Astrocyte of the spinal cord (primary cell): ENCODE results near the gene MYD88.
"Not testable (repeated sequence)": the region's sequence is repeated elsewhere in the genome, so short reads cannot be mapped to it uniquely, and the experiment has no call there.

Experiments used
- DNase-seq: peaks from one replicate; pipeline ENCODE4 v3.0.0; 2011; ENCODE audit warnings: low read depth, low spot score
- H3K4me3 ChIP-seq: 2 replicates; pipeline ENCODE4 v1.5.1; 2011; ENCODE audit warnings: low read depth, mild to moderate bottlenecking, low read length, moderate library complexity
- in situ Hi-C: cut with HindIII; loops from 2 replicates; pipeline ENCODE4 v1.10.0; 2017; ENCODE audit warnings: low sequenced_read_pairs
- TF ChIP-seq, protein P1 (sequence below): IDR thresholded peaks from 2 replicates; pipeline ENCODE4 v1.5.1; 2012; ENCODE audit warnings: low read depth, mild to moderate bottlenecking, low read length, inconsistent platforms

Gene MYD88

DNA sequence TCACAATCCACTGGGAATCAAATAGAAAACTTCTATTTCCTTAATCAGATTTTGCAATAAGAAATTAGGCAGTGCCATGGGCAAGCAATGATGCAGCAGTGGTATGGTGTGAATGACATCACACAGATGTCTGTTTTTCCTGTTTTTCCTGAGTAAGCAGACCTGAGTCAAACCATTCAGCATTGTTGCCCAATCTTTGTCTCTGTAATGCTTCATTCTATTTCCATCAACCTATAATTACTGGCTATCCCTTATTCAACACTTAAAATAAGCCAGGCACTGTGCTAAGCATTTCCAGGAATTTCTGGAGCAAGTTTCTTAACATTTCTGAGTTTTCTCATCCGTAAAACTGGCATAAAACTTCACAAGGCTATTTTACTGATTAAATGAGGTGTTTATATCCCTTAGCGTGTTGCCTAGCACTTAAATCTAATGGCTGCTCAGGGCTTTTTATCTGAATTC is 15.6 kb downstream of the MYD88 start:
- no peak for DNase-seq
- in situ Hi-C loops: no loop called here
- TF ChIP-seq, protein P1, sequence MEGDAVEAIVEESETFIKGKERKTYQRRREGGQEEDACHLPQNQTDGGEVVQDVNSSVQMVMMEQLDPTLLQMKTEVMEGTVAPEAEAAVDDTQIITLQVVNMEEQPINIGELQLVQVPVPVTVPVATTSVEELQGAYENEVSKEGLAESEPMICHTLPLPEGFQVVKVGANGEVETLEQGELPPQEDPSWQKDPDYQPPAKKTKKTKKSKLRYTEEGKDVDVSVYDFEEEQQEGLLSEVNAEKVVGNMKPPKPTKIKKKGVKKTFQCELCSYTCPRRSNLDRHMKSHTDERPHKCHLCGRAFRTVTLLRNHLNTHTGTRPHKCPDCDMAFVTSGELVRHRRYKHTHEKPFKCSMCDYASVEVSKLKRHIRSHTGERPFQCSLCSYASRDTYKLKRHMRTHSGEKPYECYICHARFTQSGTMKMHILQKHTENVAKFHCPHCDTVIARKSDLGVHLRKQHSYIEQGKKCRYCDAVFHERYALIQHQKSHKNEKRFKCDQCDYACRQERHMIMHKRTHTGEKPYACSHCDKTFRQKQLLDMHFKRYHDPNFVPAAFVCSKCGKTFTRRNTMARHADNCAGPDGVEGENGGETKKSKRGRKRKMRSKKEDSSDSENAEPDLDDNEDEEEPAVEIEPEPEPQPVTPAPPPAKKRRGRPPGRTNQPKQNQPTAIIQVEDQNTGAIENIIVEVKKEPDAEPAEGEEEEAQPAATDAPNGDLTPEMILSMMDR: no peak
- no peak overlapping the region for H3K4me3 ChIP-seq

DNA sequence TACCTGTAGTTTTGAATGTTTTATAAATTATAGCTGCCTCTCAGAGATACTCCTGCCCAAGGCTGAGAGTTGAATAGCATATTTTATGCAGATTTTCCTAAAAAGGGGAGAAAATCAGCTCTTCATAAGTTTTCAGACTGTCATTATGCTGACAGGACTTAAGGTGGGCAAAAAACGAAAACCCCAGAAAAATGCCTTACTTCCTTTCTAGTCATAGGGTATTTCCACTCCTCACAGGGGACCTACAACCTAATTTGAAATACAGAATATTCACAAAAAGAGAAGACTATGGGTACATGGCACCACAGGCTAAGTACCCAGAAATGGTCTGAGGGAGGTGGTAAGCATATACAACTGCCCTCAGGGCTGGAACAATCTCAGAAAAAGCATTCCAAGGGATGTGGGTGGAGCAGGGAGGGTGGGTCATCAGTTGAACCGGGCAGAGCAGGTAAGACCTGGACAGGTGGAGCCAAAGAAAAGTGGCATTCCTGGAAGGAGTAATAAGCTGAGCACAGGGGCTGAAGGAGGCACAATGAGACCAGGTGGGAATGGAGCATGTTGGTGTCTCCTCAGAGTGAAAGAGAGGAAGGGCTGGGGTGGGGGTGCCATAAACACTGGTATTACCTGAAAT is 16.3 kb downstream of the MYD88 start:
- DNase-seq: no peak
- in situ Hi-C loops: no loop called here
- TF ChIP-seq, protein P1: no peak
- H3K4me3 ChIP-seq: no peak overlapping the region

DNA sequence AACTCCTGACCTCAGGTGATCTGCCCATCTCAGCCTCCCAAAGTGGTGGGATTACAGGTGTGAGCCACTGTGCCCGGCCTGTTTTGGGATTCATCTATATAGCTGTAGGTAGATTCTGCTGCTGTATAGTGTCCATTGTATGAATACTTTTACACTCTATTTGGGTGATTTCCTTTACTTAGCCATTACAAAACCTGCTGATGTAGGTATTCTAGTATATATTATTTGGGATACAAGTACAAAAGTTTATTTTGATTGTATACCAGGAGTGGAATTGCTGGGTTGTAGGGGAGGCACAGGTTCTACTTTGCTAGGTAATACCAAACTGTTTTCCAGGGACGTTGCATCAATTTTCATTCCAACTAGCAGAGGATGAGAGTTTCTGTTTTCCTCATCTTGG is 17.4 kb downstream of the MYD88 start:
- DNase-seq: no peak
- in situ Hi-C loops: no loop called here
- TF ChIP-seq, protein P1: no peak

DNA sequence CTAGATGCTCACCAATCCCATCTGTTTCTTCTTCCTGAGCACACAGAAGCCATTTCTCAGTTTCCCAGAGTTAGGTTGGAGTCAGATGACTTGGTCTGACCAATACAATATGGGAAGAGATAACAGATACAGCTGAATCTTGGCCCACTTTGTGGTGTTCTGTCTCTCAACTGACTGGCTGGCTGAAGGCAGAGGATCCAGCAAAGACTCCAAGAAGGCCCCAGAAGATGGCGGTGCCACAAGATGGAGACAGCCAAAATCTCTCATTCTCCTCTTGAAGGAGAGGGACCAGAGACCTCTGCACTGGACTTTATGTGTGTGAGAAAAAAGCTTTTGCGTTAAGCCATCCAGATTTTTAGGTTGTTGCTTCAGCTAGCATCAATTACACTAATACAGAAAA is 18.7 kb downstream of the MYD88 start:
- TF ChIP-seq, protein P1: no peak
- no peak for DNase-seq
- H3K4me3 ChIP-seq: no peak overlapping the region
- in situ Hi-C loops: no loop called here

More for the DNA sequence above, 17.4 kb downstream of the MYD88 start:
- no peak overlapping the region for H3K4me3 ChIP-seq

DNA sequence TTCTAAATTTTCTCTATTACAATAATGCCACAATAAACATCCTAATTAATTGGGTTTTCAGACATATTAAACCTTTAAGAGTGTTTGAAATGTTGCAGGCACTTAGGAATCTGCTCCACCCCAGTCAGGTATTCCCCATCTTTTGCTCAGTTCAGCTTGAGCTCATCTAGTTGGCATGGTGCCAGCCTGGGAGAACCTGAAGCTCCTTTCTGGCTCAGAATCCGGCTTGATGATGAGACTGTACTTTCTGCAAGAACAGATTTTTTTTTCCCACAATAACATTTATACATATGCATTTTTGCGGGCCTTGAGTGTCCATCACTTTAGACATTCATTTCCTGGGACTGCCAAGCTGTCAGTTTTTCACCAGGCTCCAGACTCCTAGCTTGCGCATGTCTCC is 19.1 kb downstream of the MYD88 start:
- in situ Hi-C loops: no loop called here
- no peak overlapping the region for H3K4me3 ChIP-seq
- no peak for DNase-seq
- TF ChIP-seq, protein P1: no peak

DNA sequence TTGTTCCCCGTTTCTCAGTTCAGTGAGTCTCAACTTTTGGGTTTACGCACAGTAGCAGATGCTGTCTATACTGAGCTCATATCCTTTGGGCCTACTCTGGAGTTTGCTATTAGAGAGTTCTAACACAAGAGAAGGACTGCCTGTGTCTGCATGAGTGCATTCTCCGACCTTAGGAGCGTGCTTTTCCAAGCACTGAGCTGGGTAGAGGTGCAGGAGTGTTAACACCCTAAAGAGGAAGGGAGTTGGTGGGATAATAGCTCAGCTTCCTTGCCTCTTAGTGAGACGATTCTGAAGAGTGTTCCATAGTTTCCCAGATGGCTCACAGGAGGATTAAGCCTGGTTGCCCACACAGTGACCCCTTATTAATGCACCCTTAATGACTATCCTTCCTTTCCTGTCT is 20.0 kb downstream of the MYD88 start:
- DNase-seq: no peak
- TF ChIP-seq, protein P1: no peak
- no peak overlapping the region for H3K4me3 ChIP-seq
- in situ Hi-C loops: no loop called here

DNA sequence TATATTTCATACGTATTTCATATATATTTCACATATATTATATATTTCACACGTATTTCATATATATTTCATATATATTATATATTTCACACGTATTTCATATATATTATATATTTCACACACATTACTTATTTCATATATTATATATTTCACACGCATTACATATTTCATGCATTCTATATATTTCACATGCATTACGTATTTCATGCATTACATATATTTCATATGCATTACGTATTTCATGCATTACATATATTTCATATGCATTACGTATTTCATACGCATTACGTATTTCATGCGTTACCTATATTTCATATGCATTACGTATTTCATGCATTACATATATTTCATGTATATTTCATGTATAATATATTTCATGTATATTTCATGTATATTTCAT is 22.2 kb downstream of the MYD88 start:
- H3K4me3 ChIP-seq, DNase-seq, in situ Hi-C loops: not testable (repeated sequence)
